Measurements from ENCODE around the gene TM4SF18. TPM values are rescaled to one million over a fixed set of nuclear protein-coding genes. Genes with fewer than 3 reads are reported as not detected.

TM4SF18 gene
- total and polyA plus RNA-seq, 11 donors = 4.5 to 19.9 (median 8.9) TPM

DNA sequence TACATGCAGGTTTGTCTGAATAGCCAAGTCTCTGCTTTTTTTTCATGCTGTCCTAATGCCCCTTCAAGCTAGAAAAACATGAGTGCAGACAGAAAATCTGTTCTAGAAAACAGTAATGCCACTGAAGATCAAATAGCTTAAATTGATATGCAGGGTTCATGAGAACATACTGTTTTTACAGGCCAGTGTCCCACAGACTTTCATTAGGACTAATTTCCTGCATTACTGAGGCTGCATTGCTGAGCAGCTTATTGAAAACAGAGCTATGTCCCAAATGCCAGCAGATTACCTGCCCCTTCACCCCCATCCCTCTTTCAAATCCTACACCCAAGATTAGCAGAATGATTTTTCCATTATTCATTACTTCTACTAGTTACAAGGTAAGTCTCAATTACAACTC lies 665 bp downstream of the TM4SF18 start:
- DNase-seq (no peak), ATAC-seq (no peak)
- H3K4me3 ChIP-seq = peak overlapping the region; percentile 9 to 54 (median 45)
- H3K27me3 ChIP-seq = no peaks in the 10 kb centered on the region
- H3K4me1 ChIP-seq = peaks cover 0 to 20% (median 0%) of the 10 kb centered on the region in 12 donors
- H3K9me3 ChIP-seq = no peaks in the 10 kb centered on the region
- intact Hi-C loops (cut with DNase I) = loop anchor here in 2 of 10 donors (5.0 kb wide), 2 partner anchors 45 to 210 kb away; partner anchors contain the start of gene TM4SF1 (in 1 of the 2)
- no peaks in the 10 kb centered on the region for H3K36me3 ChIP-seq
- H3K27ac ChIP-seq = peak overlapping the region; percentile 43 to 80 (median 68)
- no peak for TF ChIP-seq POLR2A (IDR thresholded peaks at IDR 0.05)
- TF ChIP-seq, protein P1, sequence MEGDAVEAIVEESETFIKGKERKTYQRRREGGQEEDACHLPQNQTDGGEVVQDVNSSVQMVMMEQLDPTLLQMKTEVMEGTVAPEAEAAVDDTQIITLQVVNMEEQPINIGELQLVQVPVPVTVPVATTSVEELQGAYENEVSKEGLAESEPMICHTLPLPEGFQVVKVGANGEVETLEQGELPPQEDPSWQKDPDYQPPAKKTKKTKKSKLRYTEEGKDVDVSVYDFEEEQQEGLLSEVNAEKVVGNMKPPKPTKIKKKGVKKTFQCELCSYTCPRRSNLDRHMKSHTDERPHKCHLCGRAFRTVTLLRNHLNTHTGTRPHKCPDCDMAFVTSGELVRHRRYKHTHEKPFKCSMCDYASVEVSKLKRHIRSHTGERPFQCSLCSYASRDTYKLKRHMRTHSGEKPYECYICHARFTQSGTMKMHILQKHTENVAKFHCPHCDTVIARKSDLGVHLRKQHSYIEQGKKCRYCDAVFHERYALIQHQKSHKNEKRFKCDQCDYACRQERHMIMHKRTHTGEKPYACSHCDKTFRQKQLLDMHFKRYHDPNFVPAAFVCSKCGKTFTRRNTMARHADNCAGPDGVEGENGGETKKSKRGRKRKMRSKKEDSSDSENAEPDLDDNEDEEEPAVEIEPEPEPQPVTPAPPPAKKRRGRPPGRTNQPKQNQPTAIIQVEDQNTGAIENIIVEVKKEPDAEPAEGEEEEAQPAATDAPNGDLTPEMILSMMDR (IDR thresholded peaks at IDR 0.05) = no peak

DNA sequence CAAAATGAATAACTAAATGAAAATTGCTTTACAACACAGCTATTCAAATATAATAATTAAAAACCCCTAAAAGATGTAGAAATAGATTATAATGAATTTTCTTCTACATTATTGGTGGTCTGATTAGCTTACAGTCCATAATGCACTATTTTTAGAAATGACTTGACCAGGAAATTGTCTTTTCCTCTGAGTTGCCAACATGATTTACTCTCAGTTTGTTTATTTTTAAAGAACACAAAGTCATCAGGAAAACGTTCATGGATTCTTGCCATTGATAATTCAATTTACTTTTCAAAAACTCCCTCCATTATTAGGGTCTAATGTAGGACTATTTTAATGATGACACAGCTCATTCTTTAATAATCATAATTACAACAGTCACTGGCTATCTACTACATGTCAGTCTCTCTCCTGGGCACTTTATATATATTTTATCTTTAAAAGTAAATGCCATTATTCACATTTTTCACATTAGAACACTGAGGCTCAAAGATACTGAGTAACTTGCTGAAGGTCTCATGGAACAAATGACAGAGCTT lies 1.1 kb downstream of the TM4SF18 start:
- DNase-seq (no peak), ATAC-seq (no peak)
- H3K27ac ChIP-seq = peak overlapping the region; percentile 43 to 80 (median 68)
- H3K9me3 ChIP-seq = no peaks in the 10 kb centered on the region
- intact Hi-C loops (cut with DNase I) = loop anchor here in 2 of 10 donors (5.0 kb wide), 2 partner anchors 45 to 210 kb away; partner anchors contain the start of gene TM4SF1 (in 1 of the 2)
- 3 to 13% (median 9%) methylated on average over 1 of the region's 1 CpG for WGBS, 4 donors
- peaks cover 0 to 19% (median 0%) of the 10 kb centered on the region in 12 donors for H3K4me1 ChIP-seq
- peak overlapping the region; percentile 9 to 54 (median 45) for H3K4me3 ChIP-seq
- H3K36me3 ChIP-seq = no peaks in the 10 kb centered on the region
- no peaks in the 10 kb centered on the region for H3K27me3 ChIP-seq
- TF ChIP-seq, protein P1 (IDR thresholded peaks at IDR 0.05) = no peak
- no peak for TF ChIP-seq POLR2A (IDR thresholded peaks at IDR 0.05)

DNA sequence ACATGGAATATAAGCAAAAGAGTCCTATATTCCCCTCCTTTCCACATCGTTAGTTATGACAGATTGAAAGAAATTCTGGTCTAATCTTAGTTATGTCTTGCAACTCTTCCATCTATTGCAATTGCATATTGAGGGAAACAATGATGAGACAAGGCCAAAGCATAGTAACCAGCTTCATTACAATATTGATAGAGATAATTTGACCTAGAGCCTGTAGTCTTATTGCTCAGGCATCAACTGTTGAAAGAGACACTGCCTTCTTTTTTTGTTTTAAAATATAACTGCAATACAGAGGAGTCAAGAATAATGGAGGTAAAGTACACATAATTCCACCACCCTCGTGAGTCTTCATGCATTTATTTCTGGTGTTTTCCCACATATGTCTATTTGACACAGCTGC lies 2.0 kb downstream of the TM4SF18 start:
- intact Hi-C loops (cut with DNase I) = loop anchor here in 2 of 10 donors (5.0 kb wide), 2 partner anchors 46 to 209 kb away; partner anchors contain the start of gene TM4SF1 (in 1 of the 2)
- H3K27me3 ChIP-seq = no peaks in the 10 kb centered on the region
- no peaks in the 10 kb centered on the region for H3K9me3 ChIP-seq
- H3K27ac ChIP-seq = peak overlapping the region in 3 of 12 donors; percentile 23 to 80 (median 79)
- TF ChIP-seq POLR2A (IDR thresholded peaks at IDR 0.05) = no peak
- TF ChIP-seq, protein P1 (IDR thresholded peaks at IDR 0.05) = no peak
- 53 to 67% (median 62%) methylated on average over 2 of the region's 2 CpGs for WGBS, 4 donors
- ATAC-seq = no peak
- DNase-seq = no peak
- H3K4me3 ChIP-seq = peak overlapping the region in 9 of 12 donors; percentile 36 to 54 (median 46)
- peaks cover 0 to 10% (median 0%) of the 10 kb centered on the region in 12 donors for H3K4me1 ChIP-seq
- H3K36me3 ChIP-seq = no peaks in the 10 kb centered on the region

DNA sequence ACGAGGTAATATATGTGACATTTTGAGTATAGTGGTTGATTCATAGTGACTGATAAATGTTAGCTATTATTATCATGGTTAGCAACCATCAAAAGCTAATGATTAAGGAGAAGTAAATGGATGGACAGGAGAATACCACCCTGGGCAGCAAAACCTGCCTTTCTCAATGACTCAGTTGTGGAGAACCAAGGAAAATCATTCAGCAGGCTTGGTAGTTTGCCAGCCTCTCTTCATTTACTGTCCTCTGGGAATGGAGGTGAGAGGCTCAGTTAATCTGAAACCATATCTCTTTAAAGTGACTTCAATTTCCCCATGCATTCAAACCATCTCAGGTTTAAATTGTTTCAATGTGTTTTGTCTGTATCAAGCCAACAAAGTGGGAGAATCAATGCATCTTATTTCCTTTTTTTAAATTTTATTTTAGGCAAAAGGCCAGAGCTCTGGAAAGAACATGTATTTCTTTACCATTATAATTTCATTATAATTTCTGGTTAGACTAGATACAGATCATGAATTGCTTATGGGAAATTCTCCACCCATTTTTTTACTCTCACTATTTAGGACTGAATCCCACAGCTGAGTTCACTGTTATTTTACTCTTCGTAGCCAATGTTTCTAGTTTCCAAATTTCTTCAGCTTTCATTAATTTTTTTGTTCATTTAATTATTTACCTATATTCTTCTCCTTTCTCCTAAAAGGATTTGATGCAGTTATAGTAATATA lies 2.7 kb downstream of the TM4SF18 start:
- Histone ChIP-seq H3K4me3 (peak overlapping the region in 4 of 12 donors; percentile 36 to 54 (median 46)), H3K4me1 (peaks cover 0 to 7% (median 0%) of the 10 kb centered on the region in 12 donors), H3K27me3 (no peaks in the 10 kb centered on the region), H3K9me3 (no peaks in the 10 kb centered on the region), H3K27ac (no peak overlapping the region), H3K36me3 (no peaks in the 10 kb centered on the region)
- DNase-seq (no peak), ATAC-seq (no peak)
- 79 to 81% (median 80%) methylated on average over 2 of the region's 2 CpGs for WGBS, 4 donors
- intact Hi-C loops (cut with DNase I) = loop anchor here in 2 of 10 donors (5.0 kb wide), 2 partner anchors 47 to 208 kb away; partner anchors contain the start of gene TM4SF1 (in 1 of the 2)
- no peak for TF ChIP-seq POLR2A (IDR thresholded peaks at IDR 0.05)
- TF ChIP-seq, protein P1 (IDR thresholded peaks at IDR 0.05) = no peak
